Osteoblast (primary cell): ENCODE data around the gene CCR5. TPM values are rescaled to one million over a fixed set of nuclear protein-coding genes. Genes with fewer than 3 reads are reported as not detected.

Experiments
- DNase-seq: peaks from one replicate; pipeline ENCODE4 v3.0.0; 2011; ENCODE audit warnings: low spot score, mixed read lengths; ENCODE audit not compliant: insufficient read length; ENCODE audit errors: missing footprints
- H2AFZ ChIP-seq: 2 replicates; pipeline ENCODE4 v1.6.0; 2011; ENCODE audit warnings: mild to moderate bottlenecking, low read length
- H3K27ac ChIP-seq: 2 replicates; pipeline ENCODE4 v1.5.1; 2011; ENCODE audit warnings: mild to moderate bottlenecking, low read depth, low read length, moderate library complexity
- H3K27me3 ChIP-seq: 2 replicates; pipeline ENCODE4 v1.6.0; 2012; ENCODE audit warnings: mild to moderate bottlenecking, control low read depth, inconsistent platforms, low read length, moderate library complexity; ENCODE audit not compliant: insufficient read depth
- H3K36me3 ChIP-seq: 2 replicates; pipeline ENCODE4 v1.5.1; 2011; ENCODE audit warnings: mild to moderate bottlenecking, low read length, control low read depth, moderate library complexity; ENCODE audit not compliant: insufficient read depth
- H3K4me1 ChIP-seq: 2 replicates; pipeline ENCODE4 v1.5.1; 2011; ENCODE audit warnings: mild to moderate bottlenecking, low read length, control low read depth, moderate library complexity; ENCODE audit not compliant: insufficient read depth
- H3K4me2 ChIP-seq: 2 replicates; pipeline ENCODE4 v1.6.0; 2011; ENCODE audit warnings: mild to moderate bottlenecking, low read length; ENCODE audit not compliant: insufficient read depth
- H3K4me3 ChIP-seq: fragments of 200-600 bp; sonication (generic); 3 replicates; pipeline ENCODE4 v1.5.1; 2012; ENCODE audit warnings: mild to moderate bottlenecking, low read length, inconsistent platforms; ENCODE audit not compliant: insufficient read depth
- H3K79me2 ChIP-seq: 2 replicates; pipeline ENCODE4 v1.6.0; 2012; ENCODE audit warnings: mild to moderate bottlenecking, low read length, control low read depth, inconsistent platforms; ENCODE audit not compliant: insufficient read depth
- H3K9me3 ChIP-seq: 2 replicates; pipeline ENCODE4 v1.5.1; 2011; ENCODE audit warnings: low read depth, low read length, control low read depth
- H4K20me1 ChIP-seq: 2 replicates; pipeline ENCODE4 v1.6.0; 2012; ENCODE audit warnings: mild to moderate bottlenecking, low read length, control low read depth; ENCODE audit not compliant: insufficient read depth
- CTCF ChIP-seq: IDR thresholded peaks from 2 replicates; pipeline ENCODE4 v1.5.1; 2011; ENCODE audit warnings: mild to moderate bottlenecking, low read depth, low read length, moderate library complexity; ENCODE audit errors: extremely low read depth
- total RNA-seq: library from RNA; depleted of rRNA; stranded (reverse); fragments of >200 nt; gene quantifications from 2 replicates; pipeline ENCODE4 v1.2.3, GENCODE V29; 2012

The CCR5 gene
- total RNA-seq, 1 donor = not detected

DNA sequence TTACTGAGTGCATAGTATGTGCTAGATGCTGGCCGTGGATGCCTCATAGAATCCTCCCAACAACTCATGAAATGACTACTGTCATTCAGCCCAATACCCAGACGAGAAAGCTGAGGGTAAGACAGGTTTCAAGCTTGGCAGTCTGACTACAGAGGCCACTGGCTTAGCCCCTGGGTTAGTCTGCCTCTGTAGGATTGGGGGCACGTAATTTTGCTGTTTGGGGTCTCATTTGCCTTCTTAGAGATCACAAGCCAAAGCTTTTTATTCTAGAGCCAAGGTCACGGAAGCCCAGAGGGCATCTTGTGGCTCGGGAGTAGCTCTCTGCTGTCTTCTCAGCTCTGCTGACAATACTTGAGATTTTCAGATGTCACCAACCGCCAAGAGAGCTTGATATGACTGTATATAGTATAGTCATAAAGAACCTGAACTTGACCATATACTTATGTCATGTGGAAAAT lies 1.0 kb upstream of the CCR5 start:
- no peak for DNase-seq
- H3K27ac ChIP-seq = no peak overlapping the region
- no peak overlapping the region for H3K4me2 ChIP-seq
- no peak overlapping the region for H3K4me3 ChIP-seq
- no peak overlapping the region for H2AFZ ChIP-seq
- H3K36me3 ChIP-seq = no peaks in the 10 kb centered on the region
- no peaks in the 10 kb centered on the region for H3K79me2 ChIP-seq
- H3K4me1 ChIP-seq = no peaks in the 10 kb centered on the region
- H3K27me3 ChIP-seq = peaks cover 63% of the 10 kb centered on the region
- no peak for TF ChIP-seq CTCF
- no peaks in the 10 kb centered on the region for H4K20me1 ChIP-seq
- no peaks in the 10 kb centered on the region for H3K9me3 ChIP-seq

DNA sequence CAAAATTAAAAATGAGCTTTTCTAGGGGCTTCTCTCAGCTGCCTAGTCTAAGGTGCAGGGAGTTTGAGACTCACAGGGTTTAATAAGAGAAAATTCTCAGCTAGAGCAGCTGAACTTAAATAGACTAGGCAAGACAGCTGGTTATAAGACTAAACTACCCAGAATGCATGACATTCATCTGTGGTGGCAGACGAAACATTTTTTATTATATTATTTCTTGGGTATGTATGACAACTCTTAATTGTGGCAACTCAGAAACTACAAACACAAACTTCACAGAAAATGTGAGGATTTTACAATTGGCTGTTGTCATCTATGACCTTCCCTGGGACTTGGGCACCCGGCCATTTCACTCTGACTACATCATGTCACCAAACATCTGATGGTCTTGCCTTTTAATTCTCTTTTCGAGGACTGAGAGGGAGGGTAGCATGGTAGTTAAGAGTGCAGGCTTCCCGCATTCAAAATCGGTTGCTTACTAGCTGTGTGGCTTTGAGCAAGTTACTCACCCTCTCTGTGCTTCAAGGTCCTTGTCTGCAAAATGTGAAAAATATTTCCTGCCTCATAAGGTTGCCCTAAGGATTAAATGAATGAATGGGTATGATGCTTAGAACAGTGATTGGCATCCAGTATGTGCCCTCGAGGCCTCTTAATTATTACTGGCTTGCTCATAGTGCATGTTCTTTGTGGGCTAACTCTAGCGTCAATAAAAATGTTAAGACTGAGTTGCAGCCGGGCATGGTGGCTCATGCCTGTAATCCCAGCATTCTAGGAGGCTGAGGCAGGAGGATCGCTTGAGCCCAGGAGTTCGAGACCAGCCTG lies 984 bp downstream of the CCR5 start:
- H3K4me3 ChIP-seq = no peak overlapping the region

DNA sequence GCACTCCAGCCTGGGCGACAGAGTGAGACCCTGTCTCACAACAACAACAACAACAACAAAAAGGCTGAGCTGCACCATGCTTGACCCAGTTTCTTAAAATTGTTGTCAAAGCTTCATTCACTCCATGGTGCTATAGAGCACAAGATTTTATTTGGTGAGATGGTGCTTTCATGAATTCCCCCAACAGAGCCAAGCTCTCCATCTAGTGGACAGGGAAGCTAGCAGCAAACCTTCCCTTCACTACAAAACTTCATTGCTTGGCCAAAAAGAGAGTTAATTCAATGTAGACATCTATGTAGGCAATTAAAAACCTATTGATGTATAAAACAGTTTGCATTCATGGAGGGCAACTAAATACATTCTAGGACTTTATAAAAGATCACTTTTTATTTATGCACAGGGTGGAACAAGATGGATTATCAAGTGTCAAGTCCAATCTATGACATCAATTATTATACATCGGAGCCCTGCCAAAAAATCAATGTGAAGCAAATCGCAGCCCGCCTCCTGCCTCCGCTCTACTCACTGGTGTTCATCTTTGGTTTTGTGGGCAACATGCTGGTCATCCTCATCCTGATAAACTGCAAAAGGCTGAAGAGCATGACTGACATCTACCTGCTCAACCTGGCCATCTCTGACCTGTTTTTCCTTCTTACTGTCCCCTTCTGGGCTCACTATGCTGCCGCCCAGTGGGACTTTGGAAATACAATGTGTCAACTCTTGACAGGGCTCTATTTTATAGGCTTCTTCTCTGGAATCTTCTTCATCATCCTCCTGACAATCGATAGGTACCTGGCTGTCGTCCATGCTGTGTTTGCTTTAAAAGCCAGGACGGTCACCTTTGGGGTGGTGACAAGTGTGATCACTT lies 2.0 kb downstream of the CCR5 start:
- no peak overlapping the region for H2AFZ ChIP-seq

More for the DNA sequence above, 984 bp downstream of the CCR5 start:
- DNase-seq = no peak
- no peak overlapping the region for H3K27ac ChIP-seq
- peaks cover 71% of the 10 kb centered on the region for H3K27me3 ChIP-seq
- H3K36me3 ChIP-seq = no peaks in the 10 kb centered on the region
- H3K79me2 ChIP-seq = no peaks in the 10 kb centered on the region
- H4K20me1 ChIP-seq = no peaks in the 10 kb centered on the region
- H3K4me2 ChIP-seq = no peak overlapping the region
- H3K4me1 ChIP-seq = no peaks in the 10 kb centered on the region
- no peaks in the 10 kb centered on the region for H3K9me3 ChIP-seq
- H2AFZ ChIP-seq = no peak overlapping the region
- no peak for TF ChIP-seq CTCF

More for the DNA sequence above, 2.0 kb downstream of the CCR5 start:
- Histone ChIP-seq H4K20me1 (no peaks in the 10 kb centered on the region), H3K79me2 (no peaks in the 10 kb centered on the region), H3K9me3 (no peaks in the 10 kb centered on the region), H3K4me1 (no peaks in the 10 kb centered on the region), H3K4me3 (no peak overlapping the region), H3K36me3 (no peaks in the 10 kb centered on the region), H3K27ac (no peak overlapping the region), H3K27me3 (peaks cover 79% of the 10 kb centered on the region), H3K4me2 (no peak overlapping the region)
- peak; percentile 69 for TF ChIP-seq CTCF
- DNase-seq = no peak
